WTC11 (cell line): ENCODE results near the gene GPX3. TPM values are rescaled to one million over a fixed set of nuclear protein-coding genes. Genes with fewer than 3 reads are reported as not detected.

Source experiments
- ATAC-seq: fragments of 200-7000 bp; cut with Tn5 transposase; 2 replicates; pipeline ENCODE4 v1.10.0; 2021; ENCODE audit warnings: mild to moderate bottlenecking, moderate library complexity
- CTCF ChIA-PET: fragments of 300-600 bp; sonication (Branson Sonifier 250); formaldehyde crosslinking; loops from one replicate; lab custom pipeline; 2021; ENCODE audit warnings: antibody characterized with exemption; lab: Charles Lee
- POLR2A ChIA-PET: fragments of 350-600 bp; sonication (Branson Sonifier 250); formaldehyde crosslinking; loops from one replicate; lab custom pipeline; 2021; ENCODE audit warnings: antibody characterized with exemption; lab: Charles Lee
- DNase-seq: peaks from one replicate; pipeline ENCODE4 v3.0.0; 2021; ENCODE audit warnings: low spot score
- H3K27ac Mint-ChIP-seq: 2 replicates; pipeline ENCODE4 v1.8.0; 2021; ENCODE audit warnings: mixed read lengths
- H3K27me3 Mint-ChIP-seq: 2 replicates; pipeline ENCODE4 v1.8.0; 2021; ENCODE audit warnings: low read depth, mild to moderate bottlenecking, moderate library complexity, mixed read lengths
- H3K36me3 Mint-ChIP-seq: 2 replicates; pipeline ENCODE4 v1.8.0; 2021; ENCODE audit warnings: mixed read lengths
- H3K4me1 Mint-ChIP-seq: 2 replicates; pipeline ENCODE4 v1.8.0; 2022; ENCODE audit warnings: mixed read lengths
- H3K4me3 Mint-ChIP-seq: 2 replicates; pipeline ENCODE4 v1.8.0; 2021; ENCODE audit warnings: mild to moderate bottlenecking, moderate library complexity, mixed read lengths
- H3K9me3 Mint-ChIP-seq: 2 replicates; pipeline ENCODE4 v1.8.0; 2021; ENCODE audit warnings: mixed read lengths
- ELF4 ChIP-seq: sonication (generic); formaldehyde crosslinking; IDR thresholded peaks from 2 replicates; pipeline ENCODE4 v1.8.1; 2022; ENCODE audit warnings: low read depth, mild to moderate bottlenecking, moderate library complexity, missing genetic modification reagents
- ESRRA ChIP-seq: sonication (generic); formaldehyde crosslinking; IDR thresholded peaks from 2 replicates; pipeline ENCODE4 v1.8.1; 2022; ENCODE audit warnings: mild to moderate bottlenecking, missing genetic modification reagents, borderline replicate concordance
- FOXJ3 ChIP-seq: sonication (generic); formaldehyde crosslinking; IDR thresholded peaks from 2 replicates; pipeline ENCODE4 v1.9.0; 2021; ENCODE audit warnings: missing genetic modification reagents, mild to moderate bottlenecking, borderline replicate concordance
- FOXP1 ChIP-seq: sonication (generic); formaldehyde crosslinking; IDR thresholded peaks from 2 replicates; pipeline ENCODE4 v1.8.0; 2022; ENCODE audit warnings: missing genetic modification reagents, mild to moderate bottlenecking, moderate library complexity, borderline replicate concordance
- GRHL2 ChIP-seq: fragments of 250-450 bp; sonication (Bioruptor Pico); IDR thresholded peaks from 2 replicates; pipeline ENCODE4 v1.8.0; 2022; ENCODE audit warnings: mild to moderate bottlenecking, moderate library complexity; ENCODE audit not compliant: insufficient replicate concordance, severe bottlenecking
- GTF2I ChIP-seq: fragments of 250-450 bp; sonication (Bioruptor Pico); conservative IDR thresholded peaks from 2 replicates; pipeline ENCODE4 v1.4.0; 2021; ENCODE audit warnings: mild to moderate bottlenecking
- JAZF1 ChIP-seq: fragments of 250-450 bp; sonication (Bioruptor Pico); IDR thresholded peaks from 2 replicates; pipeline ENCODE4 v1.9.0; 2021; ENCODE audit warnings: moderate library complexity, mild to moderate bottlenecking, inconsistent platforms
- KAT7 ChIP-seq: sonication (generic); formaldehyde crosslinking; IDR thresholded peaks from 2 replicates; pipeline ENCODE4 v1.8.1; 2023; ENCODE audit warnings: missing genetic modification reagents, mild to moderate bottlenecking, borderline replicate concordance
- MAX ChIP-seq: sonication (generic); formaldehyde crosslinking; IDR thresholded peaks from 2 replicates; pipeline ENCODE4 v1.8.0; 2022; ENCODE audit warnings: mild to moderate bottlenecking, missing genetic modification reagents
- NFE2L1 ChIP-seq: sonication (generic); formaldehyde crosslinking; IDR thresholded peaks from 2 replicates; pipeline ENCODE4 v1.8.1; 2023; ENCODE audit warnings: missing genetic modification reagents
- NR2C2 ChIP-seq: sonication (generic); formaldehyde crosslinking; IDR thresholded peaks from 2 replicates; pipeline ENCODE4 v1.8.0; 2022; ENCODE audit warnings: mild to moderate bottlenecking, missing genetic modification reagents
- OVOL2 ChIP-seq: fragments of 250-450 bp; sonication (Bioruptor Pico); IDR thresholded peaks from 2 replicates; pipeline ENCODE4 v1.9.0; 2021; ENCODE audit warnings: mild to moderate bottlenecking, borderline replicate concordance
- TCF7 ChIP-seq: sonication (generic); formaldehyde crosslinking; IDR thresholded peaks from 2 replicates; pipeline ENCODE4 v1.8.0; 2022; ENCODE audit warnings: mild to moderate bottlenecking, low read depth, missing genetic modification reagents, moderate library complexity
- TEAD1 ChIP-seq: sonication (generic); formaldehyde crosslinking; IDR thresholded peaks from 2 replicates; pipeline ENCODE4 v1.8.0; 2022; ENCODE audit warnings: mild to moderate bottlenecking, missing genetic modification reagents
- TP53 ChIP-seq: sonication (generic); formaldehyde crosslinking; IDR thresholded peaks from 2 replicates; pipeline ENCODE4 v1.8.1; 2023; ENCODE audit warnings: mild to moderate bottlenecking, missing genetic modification reagents
- ZNF281 ChIP-seq: sonication (generic); formaldehyde crosslinking; IDR thresholded peaks from 2 replicates; pipeline ENCODE4 v1.8.0; 2023; ENCODE audit warnings: mild to moderate bottlenecking, missing genetic modification reagents
- ZNF317 ChIP-seq: sonication (generic); formaldehyde crosslinking; IDR thresholded peaks from 2 replicates; pipeline ENCODE4 v1.8.1; 2023; ENCODE audit warnings: low read depth, mild to moderate bottlenecking, moderate library complexity, missing genetic modification reagents, borderline replicate concordance
- ZNF532 ChIP-seq: fragments of 250-450 bp; sonication (Bioruptor Pico); IDR thresholded peaks from 2 replicates; pipeline ENCODE4 v1.9.0; 2021; ENCODE audit warnings: mild to moderate bottlenecking, borderline replicate concordance
- ZSCAN18 ChIP-seq: fragments of 250-450 bp; sonication (Bioruptor Pico); IDR thresholded peaks from 2 replicates; pipeline ENCODE4 v2.1.2; 2022; ENCODE audit warnings: mild to moderate bottlenecking, moderate library complexity
- total RNA-seq: library from RNA; stranded (reverse); gene quantifications from 3 replicates; pipeline ENCODE4 v1.2.3, GENCODE V29; 2021
- TF ChIP-seq, protein P1 (sequence below): fragments of 250-450 bp; sonication (Bioruptor Pico); conservative IDR thresholded peaks from 2 replicates; pipeline ENCODE4 v1.9.0; 2021; ENCODE audit warnings: mild to moderate bottlenecking

GPX3 gene
- total RNA-seq, 1 experiment from 2014 or later, result 24.5 TPM

GRCh38 chr5:151051931-151052608, 31.7 kb downstream of the GPX3 start:
- DNase-seq (no peak), ATAC-seq (peak; percentile 7)
- ChIA-PET POLR2A (interaction anchor here (1.2 kb wide), 1 partner anchor 63 kb away, joined by 4 read pairs; no protein-coding TSS in a partner anchor), CTCF (interaction anchor here (0.6 to 8.1 kb wide), 56 partner anchors 9 to 600 kb away, joined by 3 to 305 read pairs (median 6); partner anchors contain the start of genes ANXA6, GM2A, GPX3 and TNIP1)
- Mint-ChIP-seq H3K27me3 (no peaks in the 10 kb centered on the region), H3K27ac (no peak overlapping the region), H3K4me3 (no peak overlapping the region), H3K9me3 (no peaks in the 10 kb centered on the region), H3K4me1 (no peaks in the 10 kb centered on the region), H3K36me3 (peaks cover 24% of the 10 kb centered on the region)
- TF ChIP-seq TP53, result no peak
- TF ChIP-seq TCF7 (CRISPR knock-in tag), result no peak
- no peak for TF ChIP-seq OVOL2 (CRISPR knock-in tag)
- no peak for TF ChIP-seq ZNF532

DNA sequence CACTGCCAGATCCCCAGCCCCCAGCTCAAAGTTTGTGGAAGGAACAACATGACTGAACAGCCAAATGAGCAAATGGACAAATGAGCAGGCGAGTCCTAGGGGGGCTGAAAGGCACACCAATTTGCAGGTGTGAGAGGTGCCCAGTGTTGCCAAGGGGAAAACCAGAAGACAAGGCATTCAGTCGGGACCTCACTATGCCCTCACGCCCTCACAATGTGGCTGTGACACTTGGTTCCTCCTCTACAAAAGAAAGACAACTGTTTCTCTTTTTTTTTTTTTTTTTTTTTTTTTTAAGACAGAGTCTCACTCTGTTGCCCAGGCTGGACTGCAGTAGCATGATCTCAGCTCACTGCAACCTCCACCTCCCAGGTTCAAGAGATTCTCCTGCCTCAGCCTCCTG, 32.4 kb downstream of the GPX3 start:
- Mint-ChIP-seq H3K9me3 (no peaks in the 10 kb centered on the region), H3K4me1 (no peaks in the 10 kb centered on the region), H3K27me3 (no peaks in the 10 kb centered on the region), H3K4me3 (no peak overlapping the region), H3K27ac (no peak overlapping the region), H3K36me3 (peaks cover 21% of the 10 kb centered on the region)
- CTCF ChIA-PET, result interaction anchor here (0.6 to 8.1 kb wide), 18 partner anchors 11 to 470 kb away, joined by 3 to 305 read pairs (median 9); partner anchors contain the start of genes GPX3 and TNIP1
- POLR2A ChIA-PET, result no interaction called here
- TF ChIP-seq MAX (no peak), ESRRA (CRISPR knock-in tag) (no peak), GRHL2 (CRISPR knock-in tag) (no peak), GTF2I (CRISPR knock-in tag) (no peak), ZNF281 (CRISPR knock-in tag) (no peak), KAT7 (no peak), TP53 (no peak), FOXP1 (CRISPR knock-in tag) (no peak), FOXJ3 (CRISPR knock-in tag) (no peak), ZNF317 (CRISPR knock-in tag) (no peak)
- no peak for ATAC-seq
- no peak for DNase-seq

DNA sequence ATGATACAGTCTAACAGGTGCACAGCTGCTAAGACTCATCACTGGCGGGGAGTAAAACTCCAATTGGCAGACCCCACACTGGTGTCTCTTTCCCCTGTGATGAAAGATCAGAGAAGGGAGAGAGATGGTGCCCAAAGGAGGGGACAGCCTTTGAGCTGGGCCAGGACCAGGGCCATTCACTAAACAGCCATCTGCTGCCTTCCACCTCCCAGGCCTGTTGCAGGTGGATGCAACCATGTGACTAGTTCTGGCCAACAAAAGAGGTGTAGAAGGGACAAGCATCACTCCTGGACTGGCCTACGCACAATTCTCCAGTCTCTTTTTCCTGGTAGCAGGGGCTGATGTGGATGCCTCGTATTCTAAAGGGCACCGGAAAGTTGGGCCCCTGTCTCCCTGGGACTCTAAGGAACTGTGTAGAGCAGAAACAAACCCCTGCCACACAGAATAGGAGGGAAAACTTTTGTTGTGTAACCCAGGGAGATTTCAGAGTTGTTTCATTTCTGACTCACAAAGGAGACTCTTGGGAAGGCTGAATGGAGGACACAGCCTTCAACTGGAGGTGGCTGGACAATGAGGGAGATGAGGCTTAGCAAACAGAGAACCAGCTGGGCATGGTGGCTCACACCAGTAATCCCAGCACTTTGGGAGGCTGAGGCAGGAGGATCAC, 33.5 kb downstream of the GPX3 start:
- no peak for ATAC-seq
- H3K9me3 Mint-ChIP-seq, result no peaks in the 10 kb centered on the region
- ChIA-PET CTCF (interaction anchor here (0.6 to 8.1 kb wide), 6 partner anchors 42 to 244 kb away, joined by 3 to 305 read pairs (median 3); no protein-coding TSS in a partner anchor), POLR2A (no interaction called here)
- peaks cover 20% of the 10 kb centered on the region for H3K36me3 Mint-ChIP-seq
- no peak for DNase-seq
- H3K4me1 Mint-ChIP-seq, result no peaks in the 10 kb centered on the region
- H3K4me3 Mint-ChIP-seq, result no peak overlapping the region
- no peak overlapping the region for H3K27ac Mint-ChIP-seq
- H3K27me3 Mint-ChIP-seq, result no peaks in the 10 kb centered on the region
- TF ChIP-seq TP53 (no peak), JAZF1 (CRISPR knock-in tag) (no peak), TEAD1 (CRISPR knock-in tag) (no peak), ELF4 (CRISPR knock-in tag) (no peak), ZSCAN18 (CRISPR knock-in tag) (no peak), NFE2L1 (CRISPR knock-in tag) (no peak), NR2C2 (CRISPR knock-in tag) (no peak)
- TF ChIP-seq, protein P1, sequence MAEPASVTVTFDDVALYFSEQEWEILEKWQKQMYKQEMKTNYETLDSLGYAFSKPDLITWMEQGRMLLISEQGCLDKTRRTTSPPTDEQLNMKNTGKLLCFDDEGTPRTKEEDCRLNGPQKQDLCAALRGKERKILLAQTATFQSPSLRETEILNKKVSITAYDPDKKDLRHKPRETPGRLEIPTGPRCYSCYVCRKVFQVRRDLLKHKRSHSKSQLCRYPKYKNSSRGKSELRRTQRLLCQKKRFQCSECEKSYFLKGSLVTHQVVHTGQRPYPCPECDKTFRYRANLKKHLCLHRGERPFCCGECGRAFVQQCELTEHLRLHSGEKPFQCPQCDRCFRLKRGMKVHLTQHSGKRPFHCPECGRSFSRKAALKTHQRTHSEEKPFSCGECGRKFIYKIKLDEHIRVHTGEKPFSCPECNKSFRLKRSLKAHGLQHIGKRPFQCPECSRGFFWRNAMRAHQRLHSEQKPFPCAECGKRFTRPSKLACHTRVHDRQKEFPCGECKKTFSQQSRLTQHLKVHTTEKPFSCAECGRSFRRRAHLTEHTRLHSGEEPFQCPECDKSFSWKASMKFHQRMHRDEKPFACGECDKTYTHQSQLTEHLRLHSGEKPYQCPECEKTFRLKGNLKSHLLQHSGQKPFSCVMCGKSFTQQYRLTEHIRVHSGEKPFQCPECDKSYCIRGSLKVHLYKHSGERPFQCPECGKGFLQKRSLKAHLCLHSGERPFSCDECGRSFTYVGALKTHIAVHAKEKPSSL (CRISPR knock-in tag), result no peak
